Measurements from ENCODE around the gene VPS13A. TPM values are rescaled to one million over a fixed set of nuclear protein-coding genes. Genes with fewer than 3 reads are reported as not detected.
A peak's percentile ranks its signal among the peaks of the same experiment; 100 is the strongest.
"Not testable (repeated sequence)": the region's sequence is repeated elsewhere in the genome, so short reads cannot be mapped to it uniquely, and the experiment has no call there.

The VPS13A gene
- polyA plus RNA-seq, 1 experiment, result 41.8 TPM

- no peak for DNase-seq (ENCODE audit: low read depth, low spot score)
- CTCF ChIA-PET, result interaction anchor here (1.0 to 4.5 kb wide), 5 partner anchors 22 to 600 kb away, joined by 3 to 75 read pairs (median 34); no protein-coding TSS in a partner anchor
- no peak overlapping the region for H3K4me3 ChIP-seq (ENCODE audit: low read depth, low read length)
These were observed 257.9 kb downstream of the VPS13A start for GRCh38 chr9:77435277-77435676.

GRCh38 chr9:77435688-77436087 is 258.4 kb downstream of the VPS13A start:
- no peak for DNase-seq (ENCODE audit: low read depth, low spot score)
- Histone ChIP-seq H3K27me3 (ENCODE audit: control insufficient read depth, insufficient read depth, low read length) (no peaks in the 10 kb centered on the region), H3K27ac (ENCODE audit: low read depth, low read length) (no peak overlapping the region), H3K4me3 (ENCODE audit: low read depth, low read length) (no peak overlapping the region), H3K9me3 (ENCODE audit: control insufficient read depth, insufficient read depth, low read length) (no peaks in the 10 kb centered on the region)
- POLR2A ChIA-PET, result no interaction called here
- CTCF ChIA-PET, result interaction anchor here (3.3 to 4.5 kb wide), 2 partner anchors 21 to 317 kb away, joined by 56 to 75 read pairs; no protein-coding TSS in a partner anchor
- no peak for TF ChIP-seq CTCF (IDR thresholded peaks at IDR 0.05; ENCODE audit: low read depth, low read length)

More at GRCh38 chr9:77435277-77435676, 257.9 kb downstream of the VPS13A start:
- Histone ChIP-seq H3K27ac (ENCODE audit: low read depth, low read length) (no peak overlapping the region), H3K27me3 (ENCODE audit: control insufficient read depth, insufficient read depth, low read length) (no peaks in the 10 kb centered on the region), H3K9me3 (ENCODE audit: control insufficient read depth, insufficient read depth, low read length) (no peaks in the 10 kb centered on the region)
- POLR2A ChIA-PET, result no interaction called here
- no peak for TF ChIP-seq CTCF (IDR thresholded peaks at IDR 0.05; ENCODE audit: low read depth, low read length)

DNA sequence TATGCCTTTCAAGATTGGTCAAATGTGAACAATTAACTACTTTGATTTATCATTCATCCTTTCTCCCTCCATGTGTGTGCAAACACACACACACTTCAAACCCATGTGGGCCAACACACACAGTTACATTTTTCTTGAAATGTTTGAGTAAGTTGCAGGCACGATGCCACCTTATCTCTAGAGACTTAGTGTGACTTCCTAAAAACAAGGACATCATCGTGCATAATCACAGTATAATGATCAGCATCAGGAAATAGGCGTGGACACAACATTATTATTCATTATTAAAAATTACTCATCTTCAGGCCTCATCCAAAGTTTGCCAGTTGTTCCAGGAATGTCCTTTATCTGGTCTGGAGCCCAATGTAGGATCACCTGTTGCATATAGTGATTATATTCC is 261.3 kb downstream of the VPS13A start:
- H3K4me3 ChIP-seq (ENCODE audit: low read depth, low read length), result no peak overlapping the region
- no peak for TF ChIP-seq CTCF (IDR thresholded peaks at IDR 0.05; ENCODE audit: low read depth, low read length)
- ChIA-PET CTCF (interaction anchor here (10.0 kb wide), 1 partner anchor 19 kb away, joined by 115 read pairs; no protein-coding TSS in a partner anchor), POLR2A (no interaction called here)
- H3K27ac ChIP-seq (ENCODE audit: low read depth, low read length), result no peak overlapping the region
- H3K27me3 ChIP-seq (ENCODE audit: control insufficient read depth, insufficient read depth, low read length), result no peaks in the 10 kb centered on the region
- H3K9me3 ChIP-seq (ENCODE audit: control insufficient read depth, insufficient read depth, low read length), result no peaks in the 10 kb centered on the region
- no peak for DNase-seq (ENCODE audit: low read depth, low spot score)

GRCh38 chr9:77440057-77440456 is 262.7 kb downstream of the VPS13A start:
- Histone ChIP-seq H3K9me3 (ENCODE audit: control insufficient read depth, insufficient read depth, low read length) (no peaks in the 10 kb centered on the region), H3K27me3 (ENCODE audit: control insufficient read depth, insufficient read depth, low read length) (peaks cover 2% of the 10 kb centered on the region), H3K27ac (ENCODE audit: low read depth, low read length) (no peak overlapping the region), H3K4me3 (ENCODE audit: low read depth, low read length) (peak overlapping the region; percentile 22)
- ChIA-PET CTCF (interaction anchor here (0.7 to 10.0 kb wide), 5 partner anchors 14 to 681 kb away, joined by 3 to 115 read pairs (median 6); no protein-coding TSS in a partner anchor), POLR2A (interaction anchor here (1.4 kb wide), 1 partner anchor 10 kb away, joined by 3 read pairs; no protein-coding TSS in a partner anchor)
- no peak for DNase-seq (ENCODE audit: low read depth, low spot score)
- TF ChIP-seq CTCF (IDR thresholded peaks at IDR 0.05; ENCODE audit: low read depth, low read length), result no peak

- DNase-seq (ENCODE audit: low read depth, low spot score); H3K27me3 ChIP-seq (ENCODE audit: control insufficient read depth, insufficient read depth, low read length); H3K4me3 ChIP-seq (ENCODE audit: low read depth, low read length); POLR2A ChIA-PET; H3K27ac ChIP-seq (ENCODE audit: low read depth, low read length); H3K9me3 ChIP-seq (ENCODE audit: control insufficient read depth, insufficient read depth, low read length): not testable (repeated sequence)
- CTCF ChIA-PET, result interaction anchor here (0.7 to 10.0 kb wide), 3 partner anchors 8 to 324 kb away, joined by 4 to 115 read pairs (median 31); no protein-coding TSS in a partner anchor
These were observed 263.8 kb downstream of the VPS13A start for GRCh38 chr9:77441124-77441523.
